ENCODE measurements around the gene GNAQ.

Gene GNAQ

GRCh38 chr9:77834898-77835488 lies 196.6 kb downstream of the GNAQ start:
- no peak for ATAC-seq

GRCh38 chr9:77833561-77834429 lies 197.8 kb downstream of the GNAQ start:
- ATAC-seq: no peak

- no peak for ATAC-seq
These were observed 199.0 kb downstream of the GNAQ start for GRCh38 chr9:77832639-77833038.

DNA sequence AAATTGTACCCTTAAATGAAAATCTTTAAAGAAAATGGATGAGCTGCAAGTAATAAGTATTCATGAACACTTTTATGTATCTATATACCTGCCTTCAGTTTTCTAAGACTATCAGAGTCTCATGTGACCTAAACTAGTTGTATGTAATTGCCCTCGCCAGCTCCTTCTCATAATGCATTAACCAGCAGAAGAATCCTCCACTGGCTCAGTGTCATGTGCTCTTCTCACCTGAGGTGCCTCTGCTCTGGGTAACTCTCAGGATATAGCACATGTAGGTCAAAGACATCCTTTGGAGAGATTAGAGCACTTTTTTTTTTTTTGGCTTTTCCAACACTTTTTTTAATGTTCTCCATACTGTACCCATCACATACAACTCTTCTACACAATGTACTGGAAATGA lies 199.8 kb downstream of the GNAQ start:
- ATAC-seq: no peak

GRCh38 chr9:77830618-77831285 lies 200.9 kb downstream of the GNAQ start:
- peak in 1 of 2 donors; percentile 19 for ATAC-seq

- ATAC-seq: no peak
These were observed 202.2 kb downstream of the GNAQ start for GRCh38 chr9:77829420-77829819.

DNA sequence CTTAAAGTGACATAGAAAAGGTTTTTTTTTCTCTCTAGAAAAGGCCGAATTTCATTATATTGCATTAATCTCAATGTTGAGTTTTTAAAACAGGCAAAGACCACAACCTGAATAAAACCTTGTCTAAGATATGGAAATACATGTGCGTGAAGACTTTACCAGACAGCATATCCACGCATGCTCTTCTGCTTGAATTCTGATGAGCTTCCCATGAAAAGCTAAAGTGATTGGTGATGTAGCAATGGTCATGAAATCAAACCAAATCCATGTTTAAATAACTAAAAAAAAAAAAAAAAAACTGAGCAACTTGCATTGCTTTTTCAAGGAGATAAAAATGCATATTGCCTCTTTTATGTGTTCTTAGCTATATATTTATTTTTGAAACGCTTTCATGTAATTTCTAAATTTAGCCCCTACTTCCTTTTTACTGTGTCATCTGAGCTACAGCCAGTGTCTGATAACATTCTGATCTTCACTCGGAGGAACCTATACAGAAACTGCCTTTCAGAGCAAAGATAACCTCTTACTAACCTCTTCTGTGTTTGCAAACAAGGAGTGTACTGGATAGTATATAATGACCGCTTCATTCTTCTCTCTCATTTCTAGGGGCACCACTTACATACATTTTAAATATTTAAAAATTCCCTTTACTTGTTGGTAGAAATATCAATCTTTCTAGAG lies 204.4 kb downstream of the GNAQ start:
- ATAC-seq: peak; percentile 38 to 55

DNA sequence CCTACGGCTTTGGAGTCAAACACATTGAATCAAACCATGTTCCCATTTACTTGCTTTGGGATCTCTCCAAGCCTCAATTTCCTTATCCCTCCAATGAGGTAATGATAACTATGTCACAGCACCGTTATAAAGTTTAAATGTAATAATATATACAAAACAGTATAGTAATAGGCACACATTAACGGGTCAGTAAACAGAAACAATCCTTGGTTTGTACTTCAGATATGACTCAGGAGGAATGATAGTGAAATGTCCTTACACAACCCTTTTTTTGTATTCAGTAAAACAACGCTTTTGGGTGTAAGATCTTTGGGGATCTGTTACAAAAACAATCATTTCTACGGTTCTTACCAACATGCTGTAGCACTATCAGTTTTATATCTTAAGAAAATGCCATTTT lies 205.0 kb downstream of the GNAQ start:
- no peak for ATAC-seq

DNA sequence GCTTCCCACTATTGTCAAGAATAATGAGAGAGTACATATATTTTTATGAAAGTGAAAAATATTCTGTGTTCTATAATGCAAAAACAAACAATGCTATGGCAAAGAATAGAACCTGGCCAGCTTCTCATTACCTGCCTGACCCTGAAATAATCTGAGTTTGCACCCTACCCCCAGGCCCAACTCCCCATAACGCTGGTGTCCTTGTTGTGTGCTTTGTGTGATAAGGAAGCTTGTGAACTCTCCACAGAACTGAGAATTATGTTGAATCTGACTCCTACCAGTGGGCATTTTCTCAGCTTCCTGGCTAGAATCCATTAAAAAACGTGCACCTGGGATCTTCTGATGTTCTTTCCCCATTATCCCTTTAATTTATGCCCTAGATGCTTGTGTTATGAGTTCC lies 205.5 kb downstream of the GNAQ start:
- no peak for ATAC-seq

DNA sequence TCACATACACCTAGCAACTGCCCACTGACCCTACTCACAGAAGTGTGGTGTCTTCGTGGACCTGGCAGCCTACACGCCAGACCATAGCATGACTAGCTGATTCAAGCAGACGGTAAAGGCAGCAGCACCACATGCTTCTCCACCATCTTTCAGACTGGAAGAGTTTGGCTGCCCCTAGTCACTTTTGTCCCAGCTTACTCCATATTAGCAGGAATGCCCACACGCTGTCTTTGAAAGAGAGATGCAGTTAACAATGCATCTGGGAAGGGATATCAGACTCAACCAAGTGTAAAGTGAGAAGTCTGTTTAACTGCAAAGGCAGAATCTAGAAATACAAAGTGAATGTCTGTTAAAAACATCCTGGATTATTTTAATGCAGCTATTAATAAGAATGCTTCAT lies 206.2 kb downstream of the GNAQ start:
- ATAC-seq: no peak

- peak; percentile 93 to 96 for ATAC-seq
These were observed 211.2 kb downstream of the GNAQ start for GRCh38 chr9:77820293-77820954.

DNA sequence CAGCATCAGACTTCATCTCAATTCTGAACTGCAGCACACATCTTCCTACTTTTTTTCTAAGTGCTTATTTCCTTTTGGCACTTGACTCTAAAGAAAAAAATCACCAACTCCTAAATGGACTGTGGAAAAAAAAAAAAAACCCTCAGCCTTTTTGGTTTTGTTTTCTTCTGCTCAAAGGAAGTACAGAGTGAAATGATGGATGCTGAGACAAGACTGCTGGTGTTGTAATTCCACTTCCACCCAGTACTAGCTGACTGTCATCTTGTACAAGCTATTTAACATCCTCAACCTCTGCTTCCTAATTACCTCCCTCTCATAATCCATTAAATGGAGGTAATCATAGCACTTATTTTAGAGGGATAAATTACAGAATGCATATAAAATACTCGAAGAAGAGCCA lies 212.0 kb downstream of the GNAQ start:
- no peak for ATAC-seq

- no peak for ATAC-seq
These were observed 213.9 kb downstream of the GNAQ start for GRCh38 chr9:77817590-77818311.

DNA sequence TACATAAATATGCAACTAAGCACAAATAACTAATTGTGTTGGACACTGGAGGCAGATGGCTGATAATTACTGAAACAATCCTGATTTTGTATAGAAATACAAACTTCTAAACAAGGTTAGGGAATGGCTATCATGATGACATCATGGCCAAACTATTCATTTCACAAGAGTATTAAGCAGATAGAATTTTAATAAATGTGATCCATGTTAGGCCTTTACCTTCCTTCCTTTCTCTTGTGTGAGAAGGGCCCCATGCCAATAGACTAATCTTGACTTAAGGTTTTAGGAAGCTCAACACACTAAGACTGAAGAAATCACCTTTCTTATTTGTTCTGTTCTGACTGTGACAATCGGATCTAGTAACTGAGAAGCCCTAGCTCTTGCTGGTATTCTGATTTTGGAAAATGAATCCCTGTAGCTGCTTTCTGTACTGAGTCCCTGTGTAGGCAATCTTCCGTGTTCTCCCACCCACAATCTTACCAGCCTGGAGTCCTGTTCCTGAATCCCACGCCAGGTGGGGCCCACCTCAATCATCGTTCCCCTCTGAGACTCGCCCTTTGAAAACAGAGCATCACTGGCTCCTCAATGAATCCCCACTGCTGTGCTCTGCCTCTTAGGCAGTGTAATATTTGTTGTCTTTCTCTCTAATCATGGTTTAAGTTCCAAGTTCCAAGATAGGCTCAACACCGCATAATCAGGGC lies 214.8 kb downstream of the GNAQ start:
- no peak for ATAC-seq

- no peak for ATAC-seq
These were observed 216.4 kb downstream of the GNAQ start for GRCh38 chr9:77815260-77815659.

- ATAC-seq: no peak
These were observed 219.8 kb downstream of the GNAQ start for GRCh38 chr9:77811832-77812231.

DNA sequence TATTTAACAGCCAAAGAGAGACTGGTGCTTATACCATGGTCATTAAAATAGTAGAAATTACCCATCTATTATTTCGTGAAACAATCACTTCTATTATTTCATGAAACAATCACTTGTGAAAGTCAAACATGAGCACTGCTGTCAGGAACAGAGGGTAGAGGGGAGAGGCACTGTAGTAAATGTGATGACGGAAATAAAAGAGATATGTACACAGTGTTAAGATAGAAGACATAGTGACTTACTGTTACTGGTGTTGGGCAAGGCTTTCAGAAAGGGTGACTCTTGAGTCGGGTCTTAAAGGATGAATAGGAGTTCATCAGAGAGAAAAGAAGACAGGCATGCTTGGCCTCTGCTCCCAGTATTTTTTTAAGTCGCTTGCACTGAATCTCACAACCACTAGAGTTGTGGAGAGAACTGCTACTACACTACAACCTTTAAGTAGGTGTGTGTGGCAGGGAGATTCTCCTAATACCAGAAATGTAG lies 220.9 kb downstream of the GNAQ start:
- ATAC-seq: no peak

DNA sequence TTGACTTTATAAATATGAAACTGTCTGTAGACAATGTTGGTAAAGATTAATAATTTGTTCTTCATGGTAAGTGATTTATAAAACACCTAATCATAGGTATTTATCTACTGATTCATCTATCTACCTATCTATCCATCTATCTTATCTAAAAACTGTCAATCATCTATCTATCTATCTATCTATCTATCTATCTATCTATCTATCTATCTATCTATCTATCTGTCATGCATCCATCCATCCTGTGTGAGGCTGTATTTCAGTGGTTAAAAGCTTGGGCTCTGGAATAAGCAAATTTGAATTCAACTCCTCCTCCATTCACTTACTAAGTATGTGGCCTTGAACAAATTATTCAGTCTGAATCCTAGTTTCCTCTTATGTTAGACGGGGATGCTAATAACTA lies 221.6 kb downstream of the GNAQ start:
- no peak for ATAC-seq

- no peak for ATAC-seq
These were observed 222.1 kb downstream of the GNAQ start for GRCh38 chr9:77809552-77809951.

GRCh38 chr9:77808751-77809081 lies 222.9 kb downstream of the GNAQ start:
- ATAC-seq: no peak

All from activated CD4-positive, CD25-positive, alpha-beta regulatory T cell treated with anti-CD3 and anti-CD28 coated beads, Interleukin-2, amount 50 U/mL, for 24 hours (primary cell).